ENCODE data around the gene ARHGAP23.

GRCh38 chr17:38451840-38452529 lies 23.7 kb downstream of the ARHGAP23 start:
- TF ChIP-seq CTCF (conservative IDR thresholded peaks at IDR 0.05; ENCODE audit: low read depth, low read length) = no peak
- TF ChIP-seq EZH2 (IDR thresholded peaks at IDR 0.05; ENCODE audit: borderline replicate concordance, low read depth, low read length, poor library complexity, severe bottlenecking) = no peak

All from A673 (cell line).